Measurements from ENCODE around the gene ITSN2. TPM values are rescaled to one million over a fixed set of nuclear protein-coding genes. Genes with fewer than 3 reads are reported as not detected.
"Not testable (repeated sequence)": the region's sequence is repeated elsewhere in the genome, so short reads cannot be mapped to it uniquely, and the experiment has no call there.

The ITSN2 gene
- total RNA-seq, 1 donor from 2014 or later: 66.5 TPM

DNA sequence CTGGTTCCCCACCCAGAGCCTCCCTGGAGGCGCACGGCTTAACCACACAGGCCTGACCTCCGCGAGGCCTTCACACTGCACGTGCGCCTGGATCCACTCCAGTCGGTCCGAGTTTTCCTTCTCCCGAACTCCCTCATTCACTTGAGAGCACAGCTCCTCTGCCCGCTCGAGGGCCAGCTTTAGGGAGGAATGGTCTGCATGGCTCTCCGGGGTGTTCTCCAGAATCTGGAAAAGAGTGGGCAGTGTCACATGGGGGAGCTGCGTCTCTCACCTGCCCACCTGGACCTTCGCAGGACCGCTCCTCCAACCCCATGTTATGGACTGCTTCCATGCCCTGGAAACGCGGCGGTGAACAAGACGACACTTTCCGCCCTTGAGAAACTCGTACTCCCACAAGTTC is 149.6 kb downstream of the ITSN2 start:
- no peak for ATAC-seq

DNA sequence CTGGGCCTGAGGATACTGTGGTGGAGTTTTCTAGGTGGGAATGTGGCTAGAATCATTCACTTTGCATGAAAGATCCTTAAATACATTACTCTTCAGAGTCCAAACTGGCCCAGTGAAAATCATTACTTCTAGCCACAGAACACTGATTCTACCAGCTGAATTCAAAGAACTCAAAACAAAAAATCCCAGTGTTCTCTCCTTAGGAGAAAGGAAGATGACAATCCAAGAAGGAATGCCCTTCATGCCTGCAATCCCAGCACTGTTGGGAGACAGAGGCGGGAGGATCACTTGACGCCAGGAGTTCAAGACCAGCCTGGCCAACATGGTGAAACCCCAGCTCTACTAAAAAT is 150.3 kb downstream of the ITSN2 start:
- no peak for ATAC-seq

DNA sequence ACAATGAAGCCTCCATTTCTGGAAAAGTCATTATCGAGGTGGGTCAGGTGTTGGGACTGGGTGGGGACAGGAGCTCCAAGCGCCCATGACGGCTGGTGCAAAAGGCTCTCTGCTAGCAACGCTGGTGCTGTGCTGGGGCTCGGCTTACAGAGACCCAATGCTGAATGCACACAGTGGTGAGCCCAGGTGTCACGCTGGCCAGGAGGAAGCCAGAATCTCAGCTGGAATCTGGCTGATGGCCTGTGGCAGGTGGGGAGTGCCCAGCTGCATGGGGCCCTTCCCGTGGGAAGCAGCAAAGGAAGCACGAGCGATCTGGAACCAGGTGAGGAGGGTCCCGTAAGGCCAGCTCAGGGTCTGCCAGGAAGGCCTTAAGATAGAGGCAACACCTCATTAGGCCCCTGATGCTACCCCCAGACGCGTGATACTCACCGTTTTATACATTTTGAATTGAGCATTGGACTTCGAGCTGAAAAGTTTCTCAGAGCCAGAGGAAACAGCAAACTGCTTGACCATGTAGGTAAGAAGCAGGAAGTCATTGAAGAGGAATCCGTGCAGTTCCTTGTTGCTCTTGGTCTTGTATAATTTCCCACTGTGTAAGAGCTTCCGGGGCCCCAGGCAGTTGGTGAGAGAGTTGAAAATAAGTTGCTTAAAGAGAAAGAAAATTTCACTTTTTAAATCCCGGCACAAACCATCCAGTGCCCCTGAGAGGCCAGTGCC is 150.8 kb downstream of the ITSN2 start:
- ATAC-seq: no peak

DNA sequence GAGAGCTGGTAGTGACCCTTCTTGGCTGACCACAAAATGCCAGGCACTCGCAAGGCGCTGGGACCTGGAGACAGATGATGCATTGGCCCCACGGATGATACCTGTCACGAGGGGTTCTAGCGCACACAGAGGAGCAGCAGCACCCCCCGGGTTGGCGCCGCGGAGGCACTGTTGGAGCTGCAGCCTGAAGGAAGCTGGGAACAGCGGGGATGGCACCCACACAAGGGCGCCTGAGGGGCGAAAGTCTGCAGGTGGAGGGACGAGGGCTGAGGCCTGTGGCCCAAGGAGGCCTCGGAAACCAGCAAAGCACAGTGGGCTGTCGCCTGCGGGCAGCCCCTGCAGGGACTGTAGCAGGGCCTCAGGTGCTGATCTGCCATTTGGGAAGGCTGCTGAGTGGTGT is 151.8 kb downstream of the ITSN2 start:
- no peak for ATAC-seq

DNA sequence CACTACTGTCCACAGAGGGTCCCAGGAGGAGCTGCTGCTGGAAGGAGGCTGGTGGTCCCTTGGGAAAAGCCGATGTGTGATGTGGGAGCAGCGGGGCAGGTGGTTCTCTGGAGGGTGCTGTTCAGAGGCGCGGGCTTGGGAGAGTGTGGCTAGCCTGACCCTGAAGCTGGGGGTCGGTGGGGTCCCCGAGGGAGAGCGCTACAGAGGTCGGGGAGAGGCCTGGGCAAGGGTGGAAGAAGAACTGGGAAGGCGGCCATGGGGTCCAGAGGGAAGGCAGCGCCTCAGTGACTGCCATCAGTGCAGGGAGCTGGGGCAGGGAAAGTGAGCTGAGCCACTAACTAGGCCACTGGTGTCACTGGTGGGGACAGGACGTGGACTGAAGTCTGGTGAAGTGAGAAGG is 153.0 kb downstream of the ITSN2 start:
- ATAC-seq: peak; percentile 19

DNA sequence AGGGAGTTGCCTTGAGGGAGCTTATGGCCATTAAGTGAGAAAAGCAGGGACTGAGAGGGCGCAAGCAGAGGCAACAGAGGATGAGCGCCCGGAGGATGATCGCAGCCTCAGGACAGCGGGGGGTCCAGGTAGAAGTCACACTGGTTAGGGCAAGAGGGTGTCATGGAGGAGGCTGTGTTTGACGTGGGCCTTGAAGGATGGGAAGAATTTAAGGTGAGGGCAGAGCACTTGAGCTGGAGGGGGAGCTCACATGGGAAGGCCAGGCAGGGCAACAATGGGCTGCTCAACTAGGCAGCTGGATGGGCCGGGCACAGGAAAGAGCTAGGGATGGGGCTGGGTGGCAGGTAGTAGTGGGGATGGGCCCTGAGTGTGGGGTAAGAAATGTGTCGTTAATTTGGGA is 153.6 kb downstream of the ITSN2 start:
- ATAC-seq: no peak

DNA sequence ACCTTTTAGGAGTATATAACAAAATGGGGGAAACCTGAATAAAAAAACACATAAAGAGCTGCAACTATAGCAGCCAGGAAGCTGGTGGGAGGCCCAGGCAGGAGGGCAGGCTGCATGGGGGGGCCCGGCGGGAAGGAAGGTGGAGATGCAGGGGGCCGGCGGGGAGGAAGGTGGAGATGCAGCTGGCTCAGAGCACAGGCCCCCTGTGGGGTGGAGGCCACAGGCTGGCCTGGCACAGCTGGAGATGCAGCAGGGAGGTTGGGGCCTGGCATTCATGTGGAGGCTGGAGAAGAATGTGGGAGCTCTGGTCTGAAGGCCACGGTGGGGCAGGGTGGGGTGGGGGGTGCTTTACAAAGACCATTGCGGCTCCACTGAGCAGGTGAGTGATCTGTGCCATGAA is 154.1 kb downstream of the ITSN2 start:
- ATAC-seq: no peak

DNA sequence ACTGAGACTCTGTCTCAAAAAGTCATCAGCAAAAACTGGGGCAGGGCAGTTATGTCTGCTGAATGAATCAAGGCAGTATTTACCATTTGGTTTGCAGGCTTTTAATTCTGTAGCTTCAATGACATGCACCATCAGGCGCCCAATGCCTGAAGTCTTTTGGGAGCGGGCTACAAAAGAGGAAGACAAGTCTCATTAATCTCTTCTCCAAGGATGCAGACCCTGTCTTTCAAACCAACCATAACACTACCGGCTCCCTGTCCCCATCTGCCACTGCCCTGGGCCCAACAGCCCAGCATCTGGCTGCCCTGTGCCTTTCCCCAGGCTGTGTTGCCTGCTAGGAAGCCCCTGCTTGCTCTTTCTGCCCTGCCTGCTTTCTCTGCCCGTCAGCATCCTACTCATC is 155.2 kb downstream of the ITSN2 start:
- ATAC-seq: no peak

DNA sequence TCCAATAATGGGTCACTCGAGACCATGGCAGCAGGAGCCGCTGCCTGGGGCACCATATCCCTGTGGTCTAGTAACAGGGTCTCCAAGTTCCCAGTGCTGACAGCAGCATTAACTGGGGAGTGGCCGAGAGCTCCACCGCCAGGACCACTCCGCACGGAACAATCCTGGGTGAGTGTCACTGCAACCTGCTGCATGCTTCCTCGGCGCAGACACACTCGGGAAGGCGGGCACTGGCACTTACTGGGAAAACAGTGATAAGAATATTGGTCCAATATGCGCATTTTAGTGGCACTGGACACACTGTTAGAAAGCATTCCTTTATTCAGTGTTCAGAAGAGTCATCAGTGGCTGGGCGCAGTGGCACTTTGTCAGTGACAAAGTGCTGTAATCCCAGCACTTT is 155.8 kb downstream of the ITSN2 start:
- no peak for ATAC-seq

DNA sequence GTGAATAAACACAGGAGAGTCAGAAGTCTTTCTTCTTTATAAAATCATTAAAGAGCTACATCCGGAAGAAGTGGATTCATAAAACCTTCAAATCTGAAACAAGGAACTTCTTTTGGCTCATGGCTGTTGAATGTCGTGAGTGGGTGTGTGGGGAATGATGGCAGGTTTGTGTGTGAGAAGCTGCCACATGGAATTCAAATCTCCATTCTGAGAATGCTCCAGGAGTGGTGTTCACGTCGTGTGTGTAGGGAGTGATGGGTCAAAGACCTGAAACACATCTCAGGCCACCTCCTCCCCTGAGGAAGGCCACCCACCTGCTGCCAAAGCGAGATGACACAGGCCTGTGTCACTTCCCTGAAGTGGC is 156.6 kb downstream of the ITSN2 start:
- no peak for ATAC-seq

DNA sequence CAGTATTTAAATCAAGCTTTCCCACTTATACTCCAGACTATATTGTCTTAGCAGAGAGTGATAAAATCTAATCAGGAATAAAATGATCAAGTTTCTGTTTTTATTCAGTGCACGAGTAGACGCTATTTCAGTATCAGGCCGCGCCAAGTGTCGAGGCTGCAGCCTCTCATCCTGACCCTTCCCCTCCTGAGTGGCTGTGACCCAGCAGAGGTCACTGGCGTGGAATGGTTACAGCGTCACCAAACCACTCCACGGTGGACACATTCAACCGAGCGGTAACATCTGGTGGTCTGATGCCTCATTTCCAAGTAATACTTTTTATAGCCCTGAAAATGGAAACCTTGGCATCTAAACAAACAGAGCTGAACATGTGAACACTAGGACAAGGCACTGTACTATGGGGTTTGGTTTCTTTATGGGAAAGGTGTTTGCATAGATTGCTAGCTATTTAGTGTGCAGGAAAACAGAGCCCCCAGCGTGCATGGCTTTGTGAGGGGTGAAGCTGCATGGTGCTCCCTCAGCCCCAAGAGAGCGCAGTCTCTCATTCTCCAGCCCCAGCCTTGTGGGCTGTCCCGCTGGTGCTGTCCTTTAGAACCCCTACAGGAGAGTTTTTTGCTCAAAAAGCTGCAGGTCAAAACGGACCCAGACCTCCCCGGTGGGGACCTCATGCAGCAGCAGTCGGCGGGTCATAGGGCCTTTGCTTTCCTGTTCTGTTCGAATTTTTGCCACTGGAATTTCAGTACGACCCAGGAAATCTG is 157.1 kb downstream of the ITSN2 start:
- ATAC-seq: no peak

DNA sequence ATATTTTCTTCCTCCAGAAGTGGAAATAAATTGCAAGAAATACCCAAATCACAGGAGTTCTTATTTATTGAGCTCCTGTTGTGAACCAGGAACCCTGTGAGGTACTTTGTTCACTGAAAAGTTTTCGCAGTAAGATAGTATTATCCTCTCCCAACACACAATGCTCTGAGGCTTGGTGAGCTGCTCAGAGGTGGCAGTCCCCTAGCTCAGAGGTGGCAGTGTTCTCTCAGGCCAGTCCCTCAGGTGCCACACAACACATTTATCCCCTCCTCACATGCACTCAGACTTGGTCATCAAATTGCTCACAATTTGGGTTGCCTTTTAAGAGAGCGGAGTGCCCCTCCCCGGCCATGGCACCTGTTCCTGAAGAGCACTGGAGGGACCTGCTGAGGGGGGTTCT is 159.5 kb downstream of the ITSN2 start:
- ATAC-seq: no peak

DNA sequence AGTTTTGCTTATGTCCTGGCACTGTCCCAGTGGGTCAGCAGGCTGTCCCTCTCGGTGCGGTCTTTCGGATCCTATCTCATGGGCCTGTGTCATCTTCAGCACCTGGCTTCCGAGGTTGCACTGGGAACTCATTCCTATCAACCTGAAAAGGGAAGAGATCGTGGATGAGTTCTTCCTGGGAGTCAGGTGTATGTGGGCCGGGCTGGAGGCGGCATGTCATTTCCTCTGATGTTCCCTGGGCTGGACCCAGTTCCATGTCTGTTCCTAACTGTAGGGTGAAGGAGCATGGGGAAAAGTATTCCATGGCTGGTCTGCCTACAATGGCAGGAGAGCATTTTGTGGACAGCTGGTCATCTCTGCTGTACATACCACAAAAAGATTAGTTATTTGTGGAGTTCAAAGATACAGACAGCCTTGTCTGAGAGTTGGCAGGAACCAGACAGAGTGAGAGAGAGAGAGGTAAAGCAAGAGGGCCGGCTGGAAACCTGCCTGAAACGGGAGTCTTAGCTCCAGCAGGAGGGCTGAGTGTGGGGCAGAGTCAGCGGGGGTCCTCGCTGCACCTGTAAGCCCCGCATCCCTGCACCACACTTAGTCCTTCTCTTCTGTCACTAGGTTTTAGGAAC is 160.3 kb downstream of the ITSN2 start:
- no peak for ATAC-seq

DNA sequence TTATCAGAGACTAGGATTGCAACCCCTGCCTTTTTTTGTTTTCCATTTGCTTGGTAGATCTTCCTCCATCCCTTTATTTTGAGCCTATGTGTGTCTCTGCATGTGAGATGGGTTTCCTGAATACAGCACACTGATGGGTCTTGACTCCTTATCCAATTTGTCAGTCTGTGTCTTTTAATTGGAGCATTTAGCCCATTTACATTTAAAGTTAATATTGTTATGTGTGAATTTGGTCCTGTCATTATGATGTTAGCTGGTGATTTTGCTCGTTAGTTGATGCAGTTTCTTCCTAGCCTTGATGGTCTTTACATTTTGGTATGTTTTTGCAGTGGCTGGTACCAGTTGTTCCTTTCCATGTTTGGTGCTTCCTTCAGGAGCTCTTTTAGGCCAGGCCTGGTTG is 163.1 kb downstream of the ITSN2 start:
- ATAC-seq: not testable (repeated sequence)

DNA sequence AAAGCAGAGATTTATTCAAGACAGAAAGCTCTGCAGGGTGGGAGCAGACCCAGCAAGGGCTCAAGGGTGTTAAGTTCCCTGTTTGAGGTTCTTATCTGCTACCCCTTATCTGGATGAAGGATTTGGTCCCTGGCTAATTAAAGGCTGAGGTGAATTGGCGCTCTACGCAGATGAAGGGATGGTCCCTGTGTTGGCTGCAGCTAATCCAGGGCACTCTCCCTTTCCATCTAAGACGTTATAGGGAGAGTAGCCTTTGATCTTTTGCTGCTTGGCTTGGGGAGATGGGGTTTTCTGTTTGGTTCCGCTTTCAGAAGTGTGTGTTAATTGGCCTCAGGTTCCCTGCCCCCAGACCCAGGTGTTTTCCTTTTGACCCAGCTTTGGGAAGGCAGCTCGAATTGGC is 168.5 kb downstream of the ITSN2 start:
- no peak for ATAC-seq

DNA sequence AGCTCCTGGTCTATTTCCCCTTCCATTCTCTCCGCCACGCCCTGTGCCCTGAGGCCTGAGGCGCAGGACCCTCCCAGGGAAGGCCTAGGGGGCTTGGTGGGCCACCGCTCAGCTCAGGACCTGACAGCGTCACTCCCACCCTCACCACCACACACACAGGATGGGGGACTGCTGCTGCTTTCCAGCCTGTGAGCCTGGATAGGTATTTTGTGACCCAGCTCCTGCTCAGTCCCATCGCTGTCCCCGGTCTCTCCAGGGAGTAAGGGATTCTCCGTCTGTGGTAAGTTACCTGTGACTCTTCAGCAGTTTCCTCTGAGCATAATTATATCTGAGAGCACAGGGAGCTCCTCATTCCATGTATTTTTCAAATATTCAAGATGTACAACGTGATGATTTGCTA is 169.2 kb downstream of the ITSN2 start:
- ATAC-seq: no peak

DNA sequence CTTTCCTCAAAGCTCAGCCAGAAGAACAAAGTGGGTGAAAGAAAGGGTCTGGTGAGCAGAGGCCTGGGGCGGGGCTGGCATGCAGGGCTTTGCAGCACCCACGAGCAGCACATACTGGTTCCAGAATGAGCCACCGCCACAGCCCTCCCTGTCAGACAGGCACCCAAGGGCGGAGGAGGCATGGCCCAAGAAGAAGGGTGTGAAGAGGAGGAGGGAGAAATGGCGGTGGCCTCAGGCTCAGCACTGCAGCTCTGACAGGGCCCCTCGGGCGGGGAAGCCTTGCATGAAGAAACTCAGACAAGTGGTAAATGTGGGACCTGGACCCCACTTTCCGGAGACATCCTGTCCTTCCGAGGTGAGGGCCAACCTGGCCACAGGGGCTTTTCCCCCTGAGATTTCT is 169.8 kb downstream of the ITSN2 start:
- peak; percentile 48 for ATAC-seq

DNA sequence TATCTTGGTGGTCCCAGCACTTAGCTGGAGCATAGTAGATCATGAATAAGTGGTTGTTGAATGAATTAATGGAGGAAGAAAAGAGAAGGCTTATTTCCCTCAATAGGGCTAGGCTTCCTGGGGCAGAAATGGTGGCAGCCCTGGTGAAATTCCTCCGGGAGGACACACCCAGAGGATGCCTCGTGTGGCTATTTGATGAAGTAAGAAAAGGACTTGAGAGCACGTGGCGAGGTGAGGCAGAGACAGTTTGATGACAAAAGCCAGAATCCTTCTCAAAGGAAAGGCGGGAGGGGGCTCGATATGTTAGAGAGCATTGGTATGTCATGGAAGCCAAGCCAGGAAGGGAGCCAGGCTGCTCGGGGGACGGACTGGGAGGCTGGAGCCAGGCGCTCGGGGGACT is 170.8 kb downstream of the ITSN2 start:
- no peak for ATAC-seq

DNA sequence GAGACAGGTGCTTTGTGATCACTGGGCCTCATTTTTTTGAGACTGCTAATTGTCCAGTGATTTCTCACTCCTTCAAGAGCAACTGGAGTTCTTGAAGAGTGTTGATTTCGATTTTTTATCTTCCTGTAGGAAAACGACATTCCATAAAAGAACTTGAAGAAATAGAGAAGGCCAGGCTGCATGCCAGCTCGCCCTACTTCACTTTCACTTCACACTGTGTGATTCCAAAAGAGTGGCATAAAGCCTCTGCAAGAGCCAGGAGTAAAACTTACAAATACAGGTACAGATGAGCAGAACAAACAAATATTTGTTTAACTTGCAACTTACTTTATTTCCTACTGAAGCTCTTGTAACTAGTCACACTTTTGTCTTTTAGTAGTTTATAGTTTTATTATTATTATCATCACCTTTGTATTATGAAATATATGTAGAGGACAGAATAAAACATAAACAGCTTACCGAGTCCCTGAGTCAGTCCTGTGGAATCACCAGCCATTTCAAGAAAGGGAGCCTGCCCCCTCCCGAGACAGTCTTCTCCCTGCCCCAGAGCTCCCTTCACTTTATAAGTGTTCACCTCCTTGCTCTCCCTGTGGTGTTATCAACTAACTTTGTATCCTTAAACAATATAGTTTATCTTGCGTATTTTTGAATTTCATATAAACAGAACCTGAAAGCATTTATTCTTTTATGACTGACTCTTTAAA is 176.8 kb downstream of the ITSN2 start:
- no peak for ATAC-seq

DNA sequence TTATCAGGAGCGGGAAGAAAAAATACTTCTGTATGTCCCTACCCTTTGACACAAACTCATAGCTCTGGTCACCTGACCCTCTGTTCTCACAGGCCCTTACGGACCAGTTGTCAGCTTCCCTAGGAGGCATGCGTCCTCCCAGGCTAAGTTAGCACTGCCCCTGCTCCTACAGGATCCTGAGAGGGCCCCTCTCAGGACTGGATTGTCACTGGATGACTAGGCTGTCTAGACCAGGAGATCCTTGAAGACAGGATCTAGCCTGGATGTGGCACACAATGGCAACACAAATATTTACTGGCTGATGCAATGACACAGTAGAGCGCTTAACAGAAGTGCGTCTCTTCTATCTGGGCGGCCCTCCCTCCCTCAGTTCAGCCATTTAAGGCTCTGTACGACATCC is 177.8 kb downstream of the ITSN2 start:
- no peak for ATAC-seq

DNA sequence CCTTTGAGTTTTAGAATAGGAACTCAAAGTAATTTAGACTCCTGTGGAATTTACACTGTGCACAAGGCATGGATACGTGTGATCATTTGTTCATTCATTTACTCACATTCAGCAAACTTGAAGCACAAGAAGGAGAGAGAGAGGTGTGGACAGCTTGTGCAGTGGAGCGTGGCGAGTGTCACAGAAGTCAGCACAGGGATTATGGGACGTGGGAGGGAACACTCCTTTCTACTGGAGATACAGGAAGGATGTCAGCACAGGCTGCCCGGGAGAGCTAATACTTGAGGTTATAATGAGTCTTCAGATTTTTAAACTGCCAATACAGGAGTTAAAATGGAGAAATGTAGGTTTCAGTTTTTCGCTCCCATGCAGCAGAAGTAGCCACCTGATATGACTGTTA is 178.5 kb downstream of the ITSN2 start:
- peak; percentile 80 for ATAC-seq

DNA sequence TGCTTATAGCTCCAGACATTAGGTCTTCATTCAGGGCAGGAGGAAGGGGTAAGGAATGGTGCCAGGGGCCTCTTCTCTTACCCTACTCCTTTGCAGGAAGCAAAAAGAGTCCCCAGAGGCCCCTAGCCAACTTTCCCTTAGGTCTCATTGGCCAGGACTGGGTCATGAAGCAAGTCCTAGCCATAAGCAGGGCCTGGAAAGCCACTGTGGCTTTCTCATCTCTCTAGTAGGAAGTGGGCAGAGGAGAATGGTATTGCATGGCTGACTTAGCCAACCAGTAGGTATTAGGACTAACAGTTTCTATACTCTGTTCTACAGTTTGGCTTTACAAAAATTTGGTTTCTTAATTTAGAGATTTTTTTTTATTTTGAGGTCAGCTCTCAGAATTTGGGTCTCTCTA is 180.7 kb downstream of the ITSN2 start:
- no peak for ATAC-seq

DNA sequence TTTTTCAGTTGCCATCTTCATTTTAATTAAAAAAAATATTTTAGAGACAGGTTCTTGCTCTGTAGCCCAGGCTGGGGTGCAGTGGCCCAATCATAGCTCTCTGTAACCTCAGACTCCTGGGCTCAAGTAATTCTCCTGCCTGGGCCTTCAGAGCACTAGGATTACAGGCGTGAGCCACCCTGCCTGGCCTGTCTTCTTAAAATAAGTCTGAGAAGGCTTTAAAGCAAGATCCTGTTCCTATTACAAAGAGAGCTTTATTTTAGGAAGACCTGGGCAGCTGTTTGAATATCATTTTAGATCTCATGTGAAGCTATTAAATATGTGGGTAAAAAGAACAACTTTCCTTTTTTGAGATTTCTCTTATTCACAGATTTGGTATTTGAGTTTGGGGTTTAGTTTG is 184.0 kb downstream of the ITSN2 start:
- ATAC-seq: no peak
